Activated T-helper 2 cell treated with anti-CD3 and anti-CD28 coated beads, Interferon-gamma antibody, Interleukin-2, Interleukin-4, amounts not matched to agents 10 μg/mL and 5 μg/mL and 100 μg/mL, durations not matched to agents 14 hours and 24 hours and 36 hours (primary cell): ENCODE data around the gene SCNN1B. TPM values are rescaled to one million over a fixed set of nuclear protein-coding genes. Genes with fewer than 3 reads are reported as not detected.
A peak's percentile ranks its signal among the peaks of the same experiment; 100 is the strongest.
"Not testable (repeated sequence)": the region's sequence is repeated elsewhere in the genome, so short reads cannot be mapped to it uniquely, and the experiment has no call there.

Experiments used
- DNase-seq: peaks from one replicate; pipeline ENCODE4 v3.0.0; 2021; ENCODE audit warnings: low spot score
- H3K27ac Mint-ChIP-seq: one replicate; pipeline ENCODE4 v1.8.0; 2021; ENCODE audit warnings: mixed read lengths
- H3K27me3 Mint-ChIP-seq: one replicate; pipeline ENCODE4 v1.8.0; 2021; ENCODE audit warnings: low read depth, mixed read lengths
- H3K36me3 Mint-ChIP-seq: one replicate; pipeline ENCODE4 v1.8.0; 2021; ENCODE audit warnings: low read depth, mixed read lengths
- H3K4me1 Mint-ChIP-seq: one replicate; pipeline ENCODE4 v1.8.0; 2021; ENCODE audit warnings: low read depth, mixed read lengths
- H3K4me3 Mint-ChIP-seq: one replicate; pipeline ENCODE4 v1.8.0; 2021; ENCODE audit warnings: low read depth, mild to moderate bottlenecking, moderate library complexity, mixed read lengths
- H3K9me3 Mint-ChIP-seq: one replicate; pipeline ENCODE4 v1.8.0; 2021; ENCODE audit warnings: mixed read lengths
- intact Hi-C: fragments of 100-400 bp; cut with micrococcal nuclease; formaldehyde crosslinking; loops from one replicate; pipeline ENCODE4 v1.15.1; 2023
- total RNA-seq: library from RNA; stranded (reverse); gene quantifications from 2 replicates; pipeline ENCODE4 v1.2.3, GENCODE V29; 2022

The SCNN1B gene
- total RNA-seq = not detected in 2 replicates

- H3K36me3 Mint-ChIP-seq = no peaks in the 10 kb centered on the region
- intact Hi-C loops = no loop called here
- H3K27me3 Mint-ChIP-seq = peaks cover 34% of the 10 kb centered on the region
- H3K4me3 Mint-ChIP-seq = peak within 1 kb of the TSS; percentile 8
- no peak for DNase-seq
- peaks cover 7% of the 10 kb centered on the region for H3K4me1 Mint-ChIP-seq
- H3K27ac Mint-ChIP-seq = no peak within 1 kb of the TSS
- H3K9me3 Mint-ChIP-seq = no peaks in the 10 kb centered on the region
Measured at GRCh38 chr16:23302045-23302956, at the start of gene SCNN1B. SCNN1B (plus strand) TSS chr16:23302302; CDS start chr16:23348600, 46,298 bp downstream.

- no peak for DNase-seq
- Mint-ChIP-seq H3K27me3 (no peaks in the 10 kb centered on the region), H3K4me1 (no peaks in the 10 kb centered on the region), H3K9me3 (no peaks in the 10 kb centered on the region), H3K27ac (no peak overlapping the region), H3K4me3 (no peak overlapping the region), H3K36me3 (no peaks in the 10 kb centered on the region)
- intact Hi-C loops = no loop called here
Measured at GRCh38 chr16:23252310-23252709, 49.8 kb upstream of the SCNN1B start.

- DNase-seq, H3K27me3 Mint-ChIP-seq, intact Hi-C loops, H3K9me3 Mint-ChIP-seq, H3K27ac Mint-ChIP-seq, H3K4me3 Mint-ChIP-seq, H3K4me1 Mint-ChIP-seq, H3K36me3 Mint-ChIP-seq: not testable (repeated sequence)
Measured at GRCh38 chr16:23253650-23254049, 48.5 kb upstream of the SCNN1B start.

- DNase-seq = no peak
- Mint-ChIP-seq H3K27me3 (no peaks in the 10 kb centered on the region), H3K4me3 (no peak overlapping the region), H3K9me3 (no peaks in the 10 kb centered on the region), H3K36me3 (no peaks in the 10 kb centered on the region), H3K4me1 (no peaks in the 10 kb centered on the region), H3K27ac (no peak overlapping the region)
- intact Hi-C loops = no loop called here
Measured at GRCh38 chr16:23254338-23254737, 47.8 kb upstream of the SCNN1B start.

- intact Hi-C loops = no loop called here
- DNase-seq = no peak
Measured at GRCh38 chr16:23255000-23255399, 47.1 kb upstream of the SCNN1B start.

GRCh38 chr16:23256440-23256839 lies 45.7 kb upstream of the SCNN1B start:
- H3K36me3 Mint-ChIP-seq = no peaks in the 10 kb centered on the region
- intact Hi-C loops = no loop called here
- no peaks in the 10 kb centered on the region for H3K9me3 Mint-ChIP-seq
- no peak overlapping the region for H3K4me3 Mint-ChIP-seq
- DNase-seq = no peak
- H3K27ac Mint-ChIP-seq = no peak overlapping the region
- H3K4me1 Mint-ChIP-seq = no peaks in the 10 kb centered on the region
- no peaks in the 10 kb centered on the region for H3K27me3 Mint-ChIP-seq

More at GRCh38 chr16:23255000-23255399, 47.1 kb upstream of the SCNN1B start:
- Mint-ChIP-seq H3K4me1 (no peaks in the 10 kb centered on the region), H3K27me3 (no peaks in the 10 kb centered on the region), H3K27ac (no peak overlapping the region), H3K9me3 (no peaks in the 10 kb centered on the region), H3K36me3 (no peaks in the 10 kb centered on the region), H3K4me3 (no peak overlapping the region)

GRCh38 chr16:23257682-23258081 lies 44.4 kb upstream of the SCNN1B start:
- intact Hi-C loops = no loop called here
- H3K27me3 Mint-ChIP-seq = no peaks in the 10 kb centered on the region
- H3K36me3 Mint-ChIP-seq = no peaks in the 10 kb centered on the region
- no peak overlapping the region for H3K4me3 Mint-ChIP-seq
- H3K9me3 Mint-ChIP-seq = no peaks in the 10 kb centered on the region
- no peaks in the 10 kb centered on the region for H3K4me1 Mint-ChIP-seq
- H3K27ac Mint-ChIP-seq = no peak overlapping the region
- DNase-seq = no peak

GRCh38 chr16:23258919-23259237 lies 43.2 kb upstream of the SCNN1B start:
- DNase-seq = no peak
- H3K27me3 Mint-ChIP-seq = no peaks in the 10 kb centered on the region
- no peaks in the 10 kb centered on the region for H3K36me3 Mint-ChIP-seq
- no peaks in the 10 kb centered on the region for H3K9me3 Mint-ChIP-seq
- no peak overlapping the region for H3K27ac Mint-ChIP-seq
- intact Hi-C loops = no loop called here
- H3K4me1 Mint-ChIP-seq = no peaks in the 10 kb centered on the region
- no peak overlapping the region for H3K4me3 Mint-ChIP-seq

GRCh38 chr16:23267647-23268046 lies 34.5 kb upstream of the SCNN1B start:
- Mint-ChIP-seq H3K36me3 (no peaks in the 10 kb centered on the region), H3K4me1 (no peaks in the 10 kb centered on the region), H3K27me3 (peaks cover 3% of the 10 kb centered on the region), H3K9me3 (no peaks in the 10 kb centered on the region), H3K4me3 (no peak overlapping the region), H3K27ac (no peak overlapping the region)
- intact Hi-C loops = no loop called here
- DNase-seq = no peak

GRCh38 chr16:23268561-23268960 lies 33.5 kb upstream of the SCNN1B start:
- intact Hi-C loops = no loop called here
- Mint-ChIP-seq H3K9me3 (no peaks in the 10 kb centered on the region), H3K4me1 (no peaks in the 10 kb centered on the region), H3K4me3 (no peak overlapping the region), H3K36me3 (no peaks in the 10 kb centered on the region), H3K27me3 (peaks cover 3% of the 10 kb centered on the region), H3K27ac (no peak overlapping the region)
- DNase-seq = no peak

GRCh38 chr16:23269248-23269953 lies 32.7 kb upstream of the SCNN1B start:
- Mint-ChIP-seq H3K9me3 (no peaks in the 10 kb centered on the region), H3K36me3 (no peaks in the 10 kb centered on the region), H3K4me1 (no peaks in the 10 kb centered on the region), H3K27me3 (peaks cover 3% of the 10 kb centered on the region), H3K27ac (no peak overlapping the region), H3K4me3 (no peak overlapping the region)
- intact Hi-C loops = no loop called here
- no peak for DNase-seq

GRCh38 chr16:23270654-23271053 lies 31.4 kb upstream of the SCNN1B start:
- Mint-ChIP-seq H3K36me3 (no peaks in the 10 kb centered on the region), H3K27me3 (peaks cover 3% of the 10 kb centered on the region), H3K4me1 (no peaks in the 10 kb centered on the region), H3K27ac (no peak overlapping the region), H3K4me3 (no peak overlapping the region), H3K9me3 (no peaks in the 10 kb centered on the region)
- no peak for DNase-seq
- intact Hi-C loops = no loop called here

- H3K4me1 Mint-ChIP-seq = no peaks in the 10 kb centered on the region
- DNase-seq = no peak
Measured at GRCh38 chr16:23274968-23275367, 27.1 kb upstream of the SCNN1B start.

More at GRCh38 chr16:23274968-23275367, 27.1 kb upstream of the SCNN1B start:
- H3K9me3 Mint-ChIP-seq = no peaks in the 10 kb centered on the region
- H3K27ac Mint-ChIP-seq = no peak overlapping the region
- intact Hi-C loops = no loop called here
- no peak overlapping the region for H3K4me3 Mint-ChIP-seq
- H3K36me3 Mint-ChIP-seq = no peaks in the 10 kb centered on the region
- peaks cover 7% of the 10 kb centered on the region for H3K27me3 Mint-ChIP-seq
